Endothelial cell (in vitro differentiated cells): ENCODE data around the gene NTM. TPM values are rescaled to one million over a fixed set of nuclear protein-coding genes. Genes with fewer than 3 reads are reported as not detected.

Experiments
- DNase-seq: peaks from one replicate; pipeline ENCODE4 v3.0.0; 2021; ENCODE audit warnings: low spot score
- H3K27ac Mint-ChIP-seq: one replicate; pipeline ENCODE4 v1.8.0; 2021; ENCODE audit warnings: mixed read lengths, inconsistent platforms; ENCODE audit not compliant: unreplicated experiment
- H3K27me3 Mint-ChIP-seq: one replicate; pipeline ENCODE4 v1.8.0; 2021; ENCODE audit warnings: mild to moderate bottlenecking, moderate library complexity, mixed read lengths, inconsistent platforms; ENCODE audit not compliant: unreplicated experiment
- H3K36me3 Mint-ChIP-seq: one replicate; pipeline ENCODE4 v1.8.0; 2021; ENCODE audit warnings: mild to moderate bottlenecking, low read depth, mixed read lengths, inconsistent platforms; ENCODE audit not compliant: unreplicated experiment
- H3K4me1 Mint-ChIP-seq: one replicate; pipeline ENCODE4 v1.8.0; 2021; ENCODE audit warnings: mild to moderate bottlenecking, mixed read lengths, inconsistent platforms; ENCODE audit not compliant: unreplicated experiment
- H3K4me3 Mint-ChIP-seq: one replicate; pipeline ENCODE4 v1.8.0; 2021; ENCODE audit warnings: mild to moderate bottlenecking, mixed read lengths, inconsistent platforms; ENCODE audit not compliant: unreplicated experiment
- H3K9me3 Mint-ChIP-seq: one replicate; pipeline ENCODE4 v1.8.0; 2021; ENCODE audit warnings: mixed read lengths, inconsistent platforms; ENCODE audit not compliant: unreplicated experiment
- CTCF ChIP-seq: fragments of 200-600 bp; sonication (generic); IDR thresholded peaks from one replicate; pipeline ENCODE4 v1.5.0; 2021; ENCODE audit warnings: antibody characterized with exemption; ENCODE audit not compliant: unreplicated experiment
- total RNA-seq: library from RNA; stranded (reverse); fragmentation: NEBNext Ultra II Directional; extraction: Animal tissue kit (Norgen Biotek cat#: 25700); gene quantifications from one replicate; pipeline ENCODE4 v1.2.1, GENCODE V29; 2021; ENCODE audit not compliant: unreplicated experiment

The NTM gene
- total RNA-seq, 1 donor from 2014 or later: 3.6 TPM

GRCh38 chr11:132140056-132140455, 769.6 kb downstream of the NTM start:
- H3K9me3 Mint-ChIP-seq: no peaks in the 10 kb centered on the region
- H3K27me3 Mint-ChIP-seq: no peaks in the 10 kb centered on the region
- no peak overlapping the region for H3K4me3 Mint-ChIP-seq
- peak; percentile 34 for TF ChIP-seq CTCF
- peaks cover 10% of the 10 kb centered on the region for H3K4me1 Mint-ChIP-seq
- no peak for DNase-seq
- no peak overlapping the region for H3K27ac Mint-ChIP-seq
- no peaks in the 10 kb centered on the region for H3K36me3 Mint-ChIP-seq

- no peak for TF ChIP-seq CTCF
- H3K4me3 Mint-ChIP-seq: no peak overlapping the region
- no peaks in the 10 kb centered on the region for H3K36me3 Mint-ChIP-seq
- H3K4me1 Mint-ChIP-seq: peaks cover 10% of the 10 kb centered on the region
- no peak for DNase-seq
- H3K27me3 Mint-ChIP-seq: no peaks in the 10 kb centered on the region
- H3K27ac Mint-ChIP-seq: no peak overlapping the region
- no peaks in the 10 kb centered on the region for H3K9me3 Mint-ChIP-seq
These were observed 771.7 kb downstream of the NTM start for GRCh38 chr11:132142121-132142520.

- TF ChIP-seq CTCF: no peak
- no peak overlapping the region for H3K27ac Mint-ChIP-seq
- no peaks in the 10 kb centered on the region for H3K9me3 Mint-ChIP-seq
- H3K4me1 Mint-ChIP-seq: peaks cover 10% of the 10 kb centered on the region
- H3K27me3 Mint-ChIP-seq: no peaks in the 10 kb centered on the region
- no peaks in the 10 kb centered on the region for H3K36me3 Mint-ChIP-seq
- no peak overlapping the region for H3K4me3 Mint-ChIP-seq
- no peak for DNase-seq
These were observed 772.1 kb downstream of the NTM start for GRCh38 chr11:132142554-132142953.

- Mint-ChIP-seq H3K27me3 (no peaks in the 10 kb centered on the region), H3K4me3 (no peak overlapping the region), H3K9me3 (no peaks in the 10 kb centered on the region), H3K36me3 (no peaks in the 10 kb centered on the region), H3K27ac (no peak overlapping the region), H3K4me1 (no peaks in the 10 kb centered on the region)
- DNase-seq: no peak
- no peak for TF ChIP-seq CTCF
These were observed 777.0 kb downstream of the NTM start for GRCh38 chr11:132147464-132147863.

- no peak for DNase-seq
- peaks cover 2% of the 10 kb centered on the region for H3K27me3 Mint-ChIP-seq
- no peak overlapping the region for H3K4me3 Mint-ChIP-seq
- no peak overlapping the region for H3K27ac Mint-ChIP-seq
- H3K4me1 Mint-ChIP-seq: peaks cover 7% of the 10 kb centered on the region
- TF ChIP-seq CTCF: no peak
- no peaks in the 10 kb centered on the region for H3K9me3 Mint-ChIP-seq
- H3K36me3 Mint-ChIP-seq: no peaks in the 10 kb centered on the region
These were observed 784.4 kb downstream of the NTM start for GRCh38 chr11:132154781-132155180.
